ENCODE results near the gene MGAT5.

Gene MGAT5

GRCh38 chr2:134253804-134254203 lies at the start of gene MGAT5:
Gene MGAT5 (plus strand): TSS chr2:134254072. CDS start chr2:134254404, 332 bp downstream.
- DNase-seq: no peak

DNA sequence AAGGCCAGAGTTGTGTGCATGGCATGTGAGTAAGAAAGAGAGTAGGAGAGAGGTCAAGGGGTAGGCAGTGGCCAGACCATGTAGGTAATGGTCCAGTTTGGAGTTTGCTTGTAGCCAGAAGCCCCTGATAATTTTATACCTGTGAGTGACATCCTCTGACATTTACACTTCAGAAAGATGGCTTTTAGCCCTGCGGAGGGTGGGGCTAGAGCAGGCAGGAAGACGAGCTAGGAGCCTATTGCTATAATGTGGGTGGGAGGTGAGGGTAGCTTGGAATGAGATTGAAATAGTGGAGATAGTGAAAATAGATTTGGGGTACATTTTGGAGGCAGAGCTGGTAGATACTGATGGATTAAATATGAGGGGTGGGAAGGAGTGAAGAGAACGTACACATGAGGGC lies 48.8 kb upstream of the MGAT5 start:
- no peak for DNase-seq

DNA sequence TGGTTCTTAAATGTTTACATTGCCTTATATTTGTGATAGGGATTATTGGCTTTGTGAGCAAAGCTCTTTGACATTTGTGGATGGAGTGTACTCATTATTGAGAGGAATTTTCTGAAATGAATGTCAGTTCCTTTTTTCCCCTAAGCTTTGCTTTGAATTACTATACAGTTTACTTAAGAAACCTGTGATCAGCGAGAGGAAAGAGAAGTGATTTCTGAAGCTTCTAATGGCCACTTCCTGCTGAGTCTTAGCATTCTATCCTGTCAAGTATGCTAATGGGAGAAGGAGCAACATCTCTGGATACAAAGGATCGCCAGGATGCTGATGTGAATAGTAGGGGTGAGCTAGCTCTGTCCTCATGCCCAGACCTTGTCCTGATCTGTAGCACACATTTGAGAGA lies 47.8 kb upstream of the MGAT5 start:
- DNase-seq: no peak

DNA sequence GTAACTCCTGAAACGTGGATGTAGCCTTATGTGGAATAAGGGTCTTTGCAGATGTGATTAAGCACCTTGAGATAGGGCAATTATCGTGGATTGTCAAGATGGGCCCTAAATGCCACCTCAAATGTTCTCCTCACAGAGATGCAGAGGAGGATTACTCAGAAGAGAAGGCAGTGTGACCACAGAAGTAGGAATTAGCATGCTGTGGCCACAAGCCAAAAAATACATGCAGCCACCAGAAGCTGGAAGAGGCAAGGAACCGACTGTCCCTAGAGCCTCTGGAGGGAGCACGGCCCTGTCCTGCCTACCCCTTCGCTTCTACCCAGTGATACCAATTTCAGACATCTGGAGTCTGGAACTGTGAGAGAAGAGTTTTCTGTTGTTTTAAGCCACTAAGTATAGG lies 47.3 kb upstream of the MGAT5 start:
- DNase-seq: no peak

DNA sequence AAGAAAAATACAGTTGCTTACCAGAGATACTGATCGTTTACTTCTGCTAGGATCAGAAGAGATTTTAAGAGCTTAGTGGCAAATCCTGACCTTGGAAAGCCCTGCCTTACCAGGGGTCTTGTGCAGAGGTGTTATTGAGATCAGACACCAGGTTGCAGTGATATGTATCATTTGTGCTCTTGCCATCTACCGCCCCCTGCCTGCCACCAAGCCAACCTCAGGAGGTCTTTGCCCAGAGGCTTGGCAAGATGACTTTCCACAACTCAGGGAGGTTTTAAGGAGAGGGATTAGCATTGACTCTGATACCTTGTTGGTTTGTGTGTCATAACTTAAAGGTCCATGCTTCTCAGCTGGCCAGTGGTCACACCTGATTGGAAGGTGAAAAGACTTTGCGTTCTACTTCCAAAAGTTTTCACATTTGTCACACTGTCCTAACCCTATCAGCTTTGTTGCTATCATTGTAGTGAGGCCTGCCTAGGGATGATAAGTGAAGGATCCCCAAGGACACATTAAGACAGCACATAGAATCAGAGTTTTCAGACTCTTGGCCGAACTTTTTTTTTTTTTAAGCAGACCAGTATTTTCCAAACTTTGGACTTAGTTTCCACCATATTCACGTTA lies 46.2 kb upstream of the MGAT5 start:
- DNase-seq: peak; percentile 5

DNA sequence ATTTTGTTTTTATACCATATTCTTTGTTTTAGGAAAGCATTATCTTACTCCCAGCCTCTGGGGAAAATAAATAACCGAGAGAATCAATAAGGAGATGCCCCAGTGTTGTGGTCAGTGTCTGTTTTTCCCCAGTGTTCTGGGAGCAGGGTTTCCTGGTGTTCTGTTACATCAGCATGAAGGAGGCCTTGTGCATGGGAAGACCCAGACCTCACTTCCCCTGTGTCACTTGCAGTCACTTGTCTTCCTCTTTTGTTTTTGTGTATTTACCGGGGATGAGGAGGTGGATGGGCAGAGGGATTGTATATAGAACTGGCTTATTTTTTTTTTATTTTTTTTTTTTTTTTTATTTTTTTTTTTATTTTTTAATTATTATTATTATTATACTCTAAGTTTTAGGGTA lies 45.0 kb upstream of the MGAT5 start:
- DNase-seq: no peak

DNA sequence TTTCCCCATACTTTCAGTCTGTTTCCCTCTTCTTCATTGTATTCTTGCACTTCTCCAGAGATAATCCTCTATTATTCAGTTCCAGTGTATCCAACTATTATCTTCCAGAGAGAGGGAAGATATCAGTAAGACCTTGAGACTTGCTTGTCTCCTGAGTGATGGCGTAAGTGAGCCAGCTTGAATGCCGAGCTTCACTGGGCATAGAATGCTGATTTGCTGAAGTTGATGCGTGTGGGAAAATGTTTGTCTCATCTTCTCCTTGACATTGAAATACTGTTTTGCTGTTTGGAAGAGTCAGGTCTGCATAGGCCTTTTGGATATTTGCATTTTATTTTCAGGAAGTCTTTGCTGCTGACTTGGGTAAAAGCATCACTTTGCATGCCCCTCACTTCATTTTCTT lies 41.1 kb upstream of the MGAT5 start:
- DNase-seq: no peak

DNA sequence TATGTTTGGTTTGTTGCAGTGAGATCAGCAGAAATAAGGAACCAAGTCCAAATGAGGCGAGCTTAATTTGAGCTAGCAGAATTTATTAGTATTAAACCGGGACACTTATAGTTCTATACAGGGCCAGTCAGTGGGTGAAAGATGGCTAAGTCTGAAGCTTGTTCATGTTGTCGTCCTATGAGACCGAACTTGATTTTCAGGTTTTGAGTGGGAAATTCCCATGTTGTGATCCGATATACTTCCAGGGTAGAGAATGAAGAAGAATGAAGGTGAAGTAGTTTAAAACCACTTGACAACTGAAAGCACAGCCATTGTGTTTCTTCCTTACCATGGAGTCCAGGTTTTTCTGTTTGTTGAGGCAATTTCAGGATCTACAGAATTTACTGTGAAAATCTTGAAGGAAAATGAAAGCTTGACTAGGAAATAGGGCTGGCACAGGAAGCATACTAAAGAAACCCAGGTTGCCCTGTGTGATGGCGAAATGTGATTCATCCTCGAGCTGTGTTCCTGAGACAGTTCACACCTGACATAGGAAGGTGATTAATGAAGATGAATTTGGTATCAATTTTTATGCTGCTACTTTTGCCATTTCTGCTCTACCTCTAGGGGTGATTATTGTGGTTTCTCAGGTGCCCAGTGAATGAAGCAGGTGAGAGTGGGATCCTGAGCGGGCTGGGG lies 37.6 kb upstream of the MGAT5 start:
- no peak for DNase-seq

GRCh38 chr2:134217351-134217750 lies 36.5 kb upstream of the MGAT5 start:
- DNase-seq: no peak

GRCh38 chr2:134217924-134218323 lies 35.9 kb upstream of the MGAT5 start:
- DNase-seq: no peak

- DNase-seq: no peak
Measured at GRCh38 chr2:134218414-134218813, 35.5 kb upstream of the MGAT5 start.

DNA sequence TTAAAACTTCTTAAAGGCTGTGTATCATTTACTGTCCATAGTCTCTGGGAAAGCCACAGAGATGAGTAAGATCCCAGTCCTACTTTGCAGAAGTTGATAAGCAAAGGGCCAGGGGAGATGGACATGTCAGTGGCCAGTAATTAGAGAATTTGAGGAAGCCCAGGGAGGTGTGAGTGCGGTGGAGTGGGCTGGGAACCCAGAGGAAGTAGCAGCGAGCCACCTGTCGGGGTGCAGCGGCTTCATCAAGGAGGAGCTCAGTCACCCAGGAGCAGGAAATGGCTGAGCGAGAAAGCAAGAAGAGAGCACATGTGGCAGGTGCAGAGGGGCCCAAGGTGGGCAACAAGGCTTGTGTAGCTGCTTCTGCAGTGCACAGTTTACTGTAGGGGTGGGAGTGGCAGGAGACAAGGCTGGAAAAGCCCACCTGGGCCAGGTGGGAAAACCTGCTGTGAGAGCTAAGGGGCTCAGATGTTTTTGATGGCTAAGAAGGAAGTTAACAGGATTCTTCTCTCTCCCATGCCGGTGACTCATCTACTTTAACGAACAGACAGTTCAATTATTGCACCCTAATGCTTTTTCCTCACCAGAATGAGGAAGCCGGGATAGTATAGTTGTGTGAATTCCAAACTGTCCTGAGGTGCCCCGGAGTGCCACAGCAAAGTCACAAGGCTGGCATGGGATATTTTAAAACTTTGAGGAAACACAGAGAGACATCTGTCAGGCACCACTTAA lies 34.8 kb upstream of the MGAT5 start:
- no peak for DNase-seq

GRCh38 chr2:134220344-134220974 lies 33.4 kb upstream of the MGAT5 start:
- peak; percentile 6 for DNase-seq

- DNase-seq: no peak
Measured at GRCh38 chr2:134224005-134224404, 29.9 kb upstream of the MGAT5 start.

GRCh38 chr2:134225173-134225572 lies 28.7 kb upstream of the MGAT5 start:
- DNase-seq: no peak

DNA sequence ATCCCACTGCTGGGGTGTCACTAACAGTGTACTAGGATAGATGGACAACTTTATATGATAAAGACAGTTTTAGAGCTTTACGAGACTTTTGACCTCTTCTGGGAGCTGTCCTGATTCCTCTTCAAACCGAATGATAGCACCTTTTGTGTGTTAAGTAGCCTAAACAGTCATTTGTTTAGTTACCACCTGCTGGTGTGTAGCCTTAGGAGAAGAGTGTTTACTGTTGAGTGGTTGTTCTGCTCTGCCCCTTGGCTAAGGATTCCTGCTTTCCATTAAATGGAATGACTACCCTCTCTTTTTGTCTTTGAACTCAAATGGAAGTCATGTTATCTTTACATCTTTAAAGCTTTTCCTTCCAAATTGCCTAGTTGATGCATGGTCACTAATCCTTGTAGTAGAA lies 28.0 kb upstream of the MGAT5 start:
- no peak for DNase-seq

GRCh38 chr2:134226601-134227000 lies 27.3 kb upstream of the MGAT5 start:
- DNase-seq: no peak

DNA sequence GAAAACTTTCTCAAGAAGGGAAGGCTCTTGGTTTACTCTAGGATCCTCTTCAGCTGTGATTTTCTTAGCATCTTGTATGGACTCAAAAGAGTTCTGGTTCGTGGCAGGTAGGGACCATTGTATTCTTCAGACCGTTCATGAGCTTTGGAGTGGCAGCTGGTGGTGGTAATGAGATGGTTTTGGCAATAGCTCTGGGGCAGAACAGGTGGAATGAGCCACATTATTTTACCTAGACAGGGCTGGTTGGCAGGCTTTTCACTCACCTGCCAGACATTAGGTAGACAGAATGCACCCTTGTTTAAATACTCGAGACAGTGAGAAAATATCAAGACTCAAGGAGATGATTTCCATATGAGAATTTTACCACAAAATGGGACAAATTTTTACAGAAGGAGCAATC lies 26.2 kb upstream of the MGAT5 start:
- no peak for DNase-seq

- DNase-seq: no peak
Measured at GRCh38 chr2:134228493-134228903, 25.4 kb upstream of the MGAT5 start.

DNA sequence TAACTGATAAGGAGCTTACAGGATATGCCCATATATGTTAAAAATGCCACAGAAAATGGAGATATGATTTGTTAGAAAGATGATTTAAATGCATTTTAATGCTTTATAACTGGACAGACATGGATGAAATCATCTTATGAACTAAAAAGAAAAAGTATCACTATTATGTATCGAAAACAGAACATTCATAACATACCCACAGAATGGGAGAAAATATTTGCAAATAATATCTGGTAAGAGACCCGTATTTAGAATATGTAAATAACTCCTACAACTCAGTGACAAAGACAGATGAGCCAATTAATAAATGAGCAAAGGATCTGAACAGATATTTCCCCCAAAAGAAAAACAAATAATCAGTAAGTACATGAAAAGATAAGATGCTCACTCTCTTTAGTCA lies 24.3 kb upstream of the MGAT5 start:
- no peak for DNase-seq

- no peak for DNase-seq
Measured at GRCh38 chr2:134230885-134231284, 23.0 kb upstream of the MGAT5 start.

DNA sequence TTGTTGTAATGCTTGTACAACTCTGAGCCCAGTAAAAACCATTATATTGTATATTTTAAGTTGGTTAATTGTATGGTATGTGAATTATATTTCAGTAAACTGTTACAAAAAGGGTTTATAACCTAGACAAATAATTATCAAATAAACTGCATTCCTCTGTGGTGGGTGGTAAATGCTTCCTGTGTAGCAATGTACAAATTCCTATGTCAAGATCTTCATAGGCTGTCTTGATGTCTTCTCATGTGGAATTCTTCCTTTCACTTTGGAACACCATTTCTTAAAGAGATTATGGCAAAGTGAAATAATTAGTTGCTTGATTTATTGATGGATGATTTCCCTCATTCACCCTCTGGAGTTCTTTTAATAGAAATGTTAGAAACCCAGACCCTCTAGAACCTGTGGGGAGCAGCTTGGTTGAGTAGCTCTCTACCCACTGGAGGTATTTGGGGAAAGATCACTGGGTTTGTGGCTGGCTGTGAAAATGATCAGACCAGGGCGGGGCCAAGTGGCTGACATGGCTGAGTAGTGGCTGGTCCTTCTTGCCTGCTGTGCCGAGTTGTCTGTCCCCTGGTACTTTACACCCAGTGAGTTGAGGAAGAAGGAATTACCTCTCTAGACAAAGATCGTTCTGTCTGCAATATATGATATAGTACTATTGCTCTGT lies 22.4 kb upstream of the MGAT5 start:
- no peak for DNase-seq

- DNase-seq: no peak
Measured at GRCh38 chr2:134231965-134232340, 21.9 kb upstream of the MGAT5 start.

Data from NCI-H524 treated with DMSO at 0.1 percent for 48 hours (cell line).